NB4 (cell line): ENCODE results near the gene NEK11.

ENCODE experiments used
- CTCF ChIP-seq: IDR thresholded peaks from one replicate; pipeline ENCODE4 v1.5.1; 2012; ENCODE audit warnings: low read depth, low read length
- MYC ChIP-seq: IDR thresholded peaks from 2 replicates; pipeline ENCODE4 v1.6.1; 2011; ENCODE audit warnings: low read depth, low read length
- POLR2A ChIP-seq: IDR thresholded peaks from 2 replicates; pipeline ENCODE4 v1.6.1; 2011; ENCODE audit warnings: mild to moderate bottlenecking; ENCODE audit not compliant: insufficient read length; ENCODE audit errors: extremely low read depth

- TF ChIP-seq CTCF (no peak), POLR2A (no peak), MYC (no peak)
Measured at GRCh38 chr3:131217296-131217741, 190.6 kb downstream of the NEK11 start.
